GM12874 (cell line): ENCODE results near the gene SPATA2L.

ENCODE experiments used
- CTCF ChIP-seq: IDR thresholded peaks from 2 replicates; pipeline ENCODE4 v1.5.1; 2011; ENCODE audit warnings: low read depth, mild to moderate bottlenecking, control low read depth, low read length, moderate library complexity; ENCODE audit not compliant: insufficient read depth

The SPATA2L gene

GRCh38 chr16:89723279-89724250, 22.1 kb upstream of the SPATA2L start:
- no peak for TF ChIP-seq CTCF

- TF ChIP-seq CTCF: no peak
Measured at GRCh38 chr16:89722392-89723278, 21.1 kb upstream of the SPATA2L start.

- no peak for TF ChIP-seq CTCF
Measured at GRCh38 chr16:89721546-89722391, 20.3 kb upstream of the SPATA2L start.

GRCh38 chr16:89720813-89721545, 19.5 kb upstream of the SPATA2L start, which contains the start of the genes VPS9D1 and ZNF276:
Gene VPS9D1 (minus strand): TSS chr16:89720898. CDS start chr16:89720861, 37 bp downstream.
Gene ZNF276 (plus strand): TSS chr16:89721537. CDS start chr16:89721641, 104 bp downstream.
- TF ChIP-seq CTCF: no peak

GRCh38 chr16:89720551-89720812, 19.0 kb upstream of the SPATA2L start:
- TF ChIP-seq CTCF: no peak

GRCh38 chr16:89717688-89718505, 16.4 kb upstream of the SPATA2L start:
- no peak for TF ChIP-seq CTCF
